Nephron progenitor cell (in vitro differentiated cells): ENCODE results near the gene DPF3.

Experiments
- DNase-seq: peaks from one replicate; pipeline ENCODE4 v3.0.0; 2021
- H3K27ac Mint-ChIP-seq: 2 replicates; pipeline ENCODE4 v1.8.0; 2021; ENCODE audit warnings: mild to moderate bottlenecking, moderate library complexity, mixed read lengths
- H3K27me3 Mint-ChIP-seq: 2 replicates; pipeline ENCODE4 v1.8.0; 2021; ENCODE audit warnings: mild to moderate bottlenecking, low read depth, mixed read lengths; ENCODE audit not compliant: poor library complexity
- H3K36me3 Mint-ChIP-seq: 2 replicates; pipeline ENCODE4 v1.8.0; 2021; ENCODE audit warnings: low read depth, mixed read lengths
- H3K4me1 Mint-ChIP-seq: 2 replicates; pipeline ENCODE4 v1.8.0; 2021; ENCODE audit warnings: mixed read lengths
- H3K4me3 Mint-ChIP-seq: 2 replicates; pipeline ENCODE4 v1.8.0; 2021; ENCODE audit warnings: mild to moderate bottlenecking, moderate library complexity, mixed read lengths
- H3K9me3 Mint-ChIP-seq: 2 replicates; pipeline ENCODE4 v1.8.0; 2021; ENCODE audit warnings: mild to moderate bottlenecking, moderate library complexity, mixed read lengths
- CTCF ChIP-seq: fragments of 200-600 bp; sonication (generic); IDR thresholded peaks from 2 replicates; pipeline ENCODE4 v1.5.0; 2021; ENCODE audit warnings: antibody characterized with exemption

The DPF3 gene

GRCh38 chr14:72614891-72615415, 278.9 kb downstream of the DPF3 start:
- Mint-ChIP-seq H3K4me1 (peaks cover 92% of the 10 kb centered on the region), H3K36me3 (no peaks in the 10 kb centered on the region), H3K27ac (peak overlapping the region; percentile 80), H3K4me3 (no peak overlapping the region), H3K27me3 (peaks cover 5% of the 10 kb centered on the region), H3K9me3 (no peaks in the 10 kb centered on the region)
- TF ChIP-seq CTCF: no peak
- no peak for DNase-seq

- no peak for TF ChIP-seq CTCF
- peaks cover 88% of the 10 kb centered on the region for H3K4me1 Mint-ChIP-seq
- no peaks in the 10 kb centered on the region for H3K36me3 Mint-ChIP-seq
- DNase-seq: no peak
- H3K27me3 Mint-ChIP-seq: peaks cover 5% of the 10 kb centered on the region
- peak overlapping the region; percentile 71 for H3K27ac Mint-ChIP-seq
- H3K9me3 Mint-ChIP-seq: no peaks in the 10 kb centered on the region
- H3K4me3 Mint-ChIP-seq: no peak overlapping the region
Observed at GRCh38 chr14:72614365-72614764, 279.5 kb downstream of the DPF3 start.

GRCh38 chr14:72613975-72614319, 280.0 kb downstream of the DPF3 start:
- no peak for DNase-seq
- no peak overlapping the region for H3K4me3 Mint-ChIP-seq
- peaks cover 6% of the 10 kb centered on the region for H3K27me3 Mint-ChIP-seq
- TF ChIP-seq CTCF: no peak
- no peaks in the 10 kb centered on the region for H3K9me3 Mint-ChIP-seq
- H3K27ac Mint-ChIP-seq: peak overlapping the region; percentile 71
- no peaks in the 10 kb centered on the region for H3K36me3 Mint-ChIP-seq
- peaks cover 88% of the 10 kb centered on the region for H3K4me1 Mint-ChIP-seq

- no peak for TF ChIP-seq CTCF
- DNase-seq: no peak
Observed at GRCh38 chr14:72613231-72613974, 280.5 kb downstream of the DPF3 start.

GRCh38 chr14:72612041-72612440, 281.9 kb downstream of the DPF3 start:
- Mint-ChIP-seq H3K27ac (no peak overlapping the region), H3K27me3 (peaks cover 9% of the 10 kb centered on the region), H3K4me1 (peaks cover 88% of the 10 kb centered on the region), H3K9me3 (no peaks in the 10 kb centered on the region), H3K36me3 (no peaks in the 10 kb centered on the region), H3K4me3 (no peak overlapping the region)
- DNase-seq: no peak
- no peak for TF ChIP-seq CTCF

More at GRCh38 chr14:72613231-72613974, 280.5 kb downstream of the DPF3 start:
- Mint-ChIP-seq H3K27me3 (peaks cover 9% of the 10 kb centered on the region), H3K27ac (no peak overlapping the region), H3K36me3 (no peaks in the 10 kb centered on the region), H3K9me3 (no peaks in the 10 kb centered on the region), H3K4me3 (no peak overlapping the region), H3K4me1 (peaks cover 88% of the 10 kb centered on the region)

- Mint-ChIP-seq H3K27me3 (peaks cover 9% of the 10 kb centered on the region), H3K27ac (no peak overlapping the region)
Observed at GRCh38 chr14:72611506-72611905, 282.4 kb downstream of the DPF3 start.

More at GRCh38 chr14:72611506-72611905, 282.4 kb downstream of the DPF3 start:
- no peaks in the 10 kb centered on the region for H3K9me3 Mint-ChIP-seq
- H3K4me1 Mint-ChIP-seq: peaks cover 88% of the 10 kb centered on the region
- no peaks in the 10 kb centered on the region for H3K36me3 Mint-ChIP-seq
- no peak for TF ChIP-seq CTCF
- DNase-seq: no peak
- no peak overlapping the region for H3K4me3 Mint-ChIP-seq
